CD4-positive, alpha-beta T cell (primary cell): Measurements from ENCODE around the gene ELF5. TPM values are rescaled to one million over a fixed set of nuclear protein-coding genes. Genes with fewer than 3 reads are reported as not detected.

Source experiments
- ATAC-seq: fragments of 200-7000 bp; cut with Tn5 transposase; one replicate; pipeline ENCODE4 v1.10.0; 2022; ENCODE audit warnings: mild to moderate bottlenecking; ENCODE audit not compliant: poor library complexity
- CTCF ChIA-PET: fragments of 350-600 bp; sonication (Branson Sonifier 250); formaldehyde crosslinking; loops from one replicate; lab custom pipeline; 2021; ENCODE audit warnings: antibody characterized with exemption, inconsistent platforms; lab: Charles Lee
- POLR2A ChIA-PET: fragments of 350-600 bp; sonication (Branson Sonifier 250); formaldehyde crosslinking; loops from one replicate; lab custom pipeline; 2021; ENCODE audit warnings: antibody characterized with exemption, inconsistent platforms; lab: Charles Lee
- DNase-seq, 14 experiments: peaks; one replicate each; pipeline ENCODE4 v3.0.0-alpha.2; 2013 to 2020; ENCODE audit warnings: mixed read lengths in 2 of 14
- H3K27ac ChIP-seq, 2 donors: one replicate each; pipeline versions ENCODE4 v1.5.1 to v1.7.0; 2013; ENCODE audit warnings: low read length in 2 of 2, low read depth in 1 of 2, mild to moderate bottlenecking in 1 of 2
- H3K27me3 ChIP-seq, 2 experiments: 1 replicate in 1 of 2; 2 replicates in 1 of 2; pipeline versions ENCODE4 v1.6.1 to v1.7.0; 2013; ENCODE audit warnings: low read length in 2 of 2, control low read depth in 1 of 2, mild to moderate bottlenecking in 1 of 2, moderate library complexity in 1 of 2; ENCODE audit not compliant: insufficient read depth in 2 of 2, control insufficient read depth in 1 of 2
- H3K36me3 ChIP-seq: one replicate; pipeline ENCODE4 v1.6.1; 2013; ENCODE audit warnings: low read length, control low read depth; ENCODE audit not compliant: insufficient read depth
- H3K4me1 ChIP-seq: one replicate; pipeline ENCODE4 v1.6.1; 2013; ENCODE audit warnings: low read length, control low read depth; ENCODE audit not compliant: insufficient read depth
- H3K4me3 ChIP-seq: one replicate; pipeline ENCODE4 v1.5.1; 2013; ENCODE audit warnings: mild to moderate bottlenecking, low read length, moderate library complexity
- H3K9me3 ChIP-seq, 2 experiments: 1 replicate in 1 of 2; 2 replicates in 1 of 2; pipeline versions ENCODE4 v1.6.1 to v1.7.0; 2013; ENCODE audit warnings: low read length in 2 of 2, mild to moderate bottlenecking in 2 of 2, control low read depth in 1 of 2, moderate library complexity in 1 of 2; ENCODE audit not compliant: control insufficient read depth in 1 of 2, insufficient read depth in 1 of 2
- H3K27ac Mint-ChIP-seq: one replicate; pipeline ENCODE4 v1.8.0; 2020; ENCODE audit warnings: mixed read lengths
- H3K27me3 Mint-ChIP-seq: one replicate; pipeline ENCODE4 v1.8.0; 2021; ENCODE audit warnings: mixed read lengths
- H3K36me3 Mint-ChIP-seq: one replicate; pipeline ENCODE4 v1.8.0; 2021; ENCODE audit warnings: low read depth, mixed read lengths
- H3K4me1 Mint-ChIP-seq: one replicate; pipeline ENCODE4 v1.8.0; 2021; ENCODE audit warnings: low read depth, mixed read lengths
- H3K4me3 Mint-ChIP-seq: one replicate; pipeline ENCODE4 v1.8.0; 2020; ENCODE audit warnings: mild to moderate bottlenecking, mixed read lengths
- H3K9me3 Mint-ChIP-seq: one replicate; pipeline ENCODE4 v1.8.0; 2020; ENCODE audit warnings: mixed read lengths
- intact Hi-C, 2 experiments: fragments of 100-400 bp; cut with DNase I in 1 of 2; cut with micrococcal nuclease in 1 of 2; formaldehyde crosslinking; loops; one replicate each; pipeline versions ENCODE4 v1.15.1 to v1.9.0; 2023 to 2025; cut with DNase I, micrococcal nuclease
- total RNA-seq, 174 experiments: library from RNA in 2 of 174; stranded (reverse) in 2 of 174; gene quantifications; one replicate each; pipeline ENCODE4 v1.2.3 and lab custom pipeline; 2021 to 2026
- TF ChIP-seq, protein P1 (sequence below): fragments of 200-600 bp; IDR thresholded peaks from one replicate; pipeline ENCODE4 v1.8.0; 2022; ENCODE audit warnings: antibody characterized with exemption, mild to moderate bottlenecking

ELF5 gene
- total RNA-seq, 2 experiments from 2014 or later: not detected

DNA sequence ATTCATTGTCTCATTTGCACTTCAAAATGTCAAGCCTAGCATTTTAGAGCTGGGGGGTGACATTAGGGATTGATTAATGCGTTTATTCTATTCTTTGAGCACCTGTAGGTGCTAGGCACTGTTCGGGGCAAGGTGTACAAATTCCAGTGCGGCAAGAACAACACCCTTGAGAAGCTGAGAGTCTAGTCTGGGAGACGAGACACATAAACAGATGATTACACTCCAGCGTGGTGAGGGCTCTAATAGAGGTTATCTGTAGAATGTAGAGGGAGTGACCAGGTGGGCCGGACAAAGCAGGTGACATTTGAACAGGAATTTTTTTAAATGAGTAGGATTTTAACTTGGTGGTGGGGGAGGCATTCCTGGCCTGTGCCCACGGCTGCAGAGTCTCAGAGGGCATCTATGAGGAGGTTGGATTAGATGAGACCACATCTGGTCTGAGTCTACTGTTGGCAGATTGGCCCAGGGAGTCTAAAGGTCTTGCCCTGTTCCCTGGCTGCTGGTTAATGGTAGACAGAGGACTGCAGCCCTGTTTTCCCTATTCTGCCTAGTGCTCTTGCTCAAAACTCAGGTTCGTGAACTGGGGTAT, 73.9 kb downstream of the ELF5 start:
- H3K27ac Mint-ChIP-seq: peak overlapping the region; percentile 88
- CTCF ChIA-PET: interaction anchor here (1.6 kb wide), 1 partner anchor 265 kb away, joined by 7 read pairs; no protein-coding TSS in a partner anchor
- H3K4me1 Mint-ChIP-seq: peaks cover 56% of the 10 kb centered on the region
- ATAC-seq (no peak), DNase-seq (peak in 1 of 14 experiments; percentile 14)
- no peak overlapping the region for H3K27ac ChIP-seq
- peaks cover 11% of the 10 kb centered on the region for H3K36me3 Mint-ChIP-seq
- no peaks in the 10 kb centered on the region for H3K9me3 Mint-ChIP-seq
- POLR2A ChIA-PET: interaction anchor here (1.1 to 1.9 kb wide), 4 partner anchors 9 to 82 kb away, joined by 3 to 5 read pairs (median 3); partner anchors contain the start of gene ABTB2
- peak overlapping the region; percentile 93 for H3K4me3 Mint-ChIP-seq
- intact Hi-C loops: loop anchor here in 1 of 2 experiments (2.0 to 10.0 kb wide), 12 partner anchors 83 to 1855 kb away; partner anchors contain the start of genes APIP, C11orf91, CAPRIN1 and EIF3M
- H3K4me1 ChIP-seq: peaks cover 22% of the 10 kb centered on the region
- no peaks in the 10 kb centered on the region for H3K27me3 ChIP-seq
- H3K9me3 ChIP-seq: no peaks in the 10 kb centered on the region
- TF ChIP-seq, protein P1, sequence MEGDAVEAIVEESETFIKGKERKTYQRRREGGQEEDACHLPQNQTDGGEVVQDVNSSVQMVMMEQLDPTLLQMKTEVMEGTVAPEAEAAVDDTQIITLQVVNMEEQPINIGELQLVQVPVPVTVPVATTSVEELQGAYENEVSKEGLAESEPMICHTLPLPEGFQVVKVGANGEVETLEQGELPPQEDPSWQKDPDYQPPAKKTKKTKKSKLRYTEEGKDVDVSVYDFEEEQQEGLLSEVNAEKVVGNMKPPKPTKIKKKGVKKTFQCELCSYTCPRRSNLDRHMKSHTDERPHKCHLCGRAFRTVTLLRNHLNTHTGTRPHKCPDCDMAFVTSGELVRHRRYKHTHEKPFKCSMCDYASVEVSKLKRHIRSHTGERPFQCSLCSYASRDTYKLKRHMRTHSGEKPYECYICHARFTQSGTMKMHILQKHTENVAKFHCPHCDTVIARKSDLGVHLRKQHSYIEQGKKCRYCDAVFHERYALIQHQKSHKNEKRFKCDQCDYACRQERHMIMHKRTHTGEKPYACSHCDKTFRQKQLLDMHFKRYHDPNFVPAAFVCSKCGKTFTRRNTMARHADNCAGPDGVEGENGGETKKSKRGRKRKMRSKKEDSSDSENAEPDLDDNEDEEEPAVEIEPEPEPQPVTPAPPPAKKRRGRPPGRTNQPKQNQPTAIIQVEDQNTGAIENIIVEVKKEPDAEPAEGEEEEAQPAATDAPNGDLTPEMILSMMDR: no peak
- H3K27me3 Mint-ChIP-seq: no peaks in the 10 kb centered on the region
- no peaks in the 10 kb centered on the region for H3K36me3 ChIP-seq
- H3K4me3 ChIP-seq: peak overlapping the region; percentile 81

DNA sequence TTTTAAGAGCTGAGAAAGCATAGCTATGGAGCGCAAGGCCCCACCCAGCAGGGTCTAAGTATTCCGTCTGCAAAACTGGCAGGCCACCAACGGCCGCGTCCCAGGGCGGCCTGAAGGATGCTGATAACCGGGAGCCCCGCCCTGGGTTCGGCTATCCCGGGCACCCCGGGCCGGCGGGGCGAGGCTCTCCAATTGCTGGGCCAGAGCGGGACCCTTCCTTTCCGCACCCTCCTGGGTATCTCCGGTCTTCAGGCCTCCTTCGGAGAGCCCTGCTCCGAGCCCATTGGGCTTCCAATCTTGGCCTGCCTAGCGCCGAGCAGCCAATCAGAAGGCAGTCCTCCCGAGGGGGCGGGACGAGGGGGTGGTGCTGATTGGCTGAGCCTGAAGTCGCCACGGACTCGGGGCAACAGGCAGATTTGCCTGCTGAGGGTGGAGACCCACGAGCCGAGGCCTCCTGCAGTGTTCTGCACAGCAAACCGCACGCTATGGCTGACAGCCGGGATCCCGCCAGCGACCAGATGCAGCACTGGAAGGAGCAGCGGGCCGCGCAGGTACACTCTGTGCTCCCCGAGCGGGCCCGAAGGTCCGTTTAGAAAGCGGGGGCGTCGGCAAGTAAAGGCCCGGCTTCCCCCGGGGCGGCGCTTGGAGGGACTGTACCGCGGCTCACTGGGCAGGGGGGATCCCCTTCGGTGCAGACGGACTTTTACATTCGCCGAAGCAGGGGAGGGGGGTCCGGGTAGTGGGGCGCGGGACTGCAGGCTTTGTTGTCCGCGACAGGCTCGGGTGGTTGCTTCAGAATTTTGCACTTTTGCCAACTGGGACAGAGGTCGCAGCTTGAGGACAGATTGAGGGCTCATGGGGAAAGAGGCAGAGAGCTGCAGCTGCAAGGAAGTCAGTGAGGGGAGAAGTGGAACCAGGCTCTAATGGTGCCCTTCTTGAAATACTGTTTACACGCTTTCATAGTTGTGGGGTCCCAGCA, 74.8 kb downstream of the ELF5 start, which contains the start of gene CAT:
Gene CAT (plus strand): TSS at position 406 of the 979 bp plus-strand sequence. CDS start 80 bp downstream, at position 486.
- Mint-ChIP-seq H3K4me3 (peak within 1 kb of the TSS; percentile 93), H3K9me3 (no peaks in the 10 kb centered on the region), H3K4me1 (peaks cover 47% of the 10 kb centered on the region), H3K27ac (peak within 1 kb of the TSS; percentile 88), H3K36me3 (peaks cover 11% of the 10 kb centered on the region), H3K27me3 (no peaks in the 10 kb centered on the region)
- intact Hi-C loops: loop anchor here (1.0 to 10.0 kb wide), 10 partner anchors 82 to 1856 kb away; partner anchors contain the start of genes APIP (in 1 of the 2), C11orf91 (in 1 of the 2), CAPRIN1 (in 1 of the 2) and FBXO3 (in 1 of the 2)
- peak; percentile 95 for ATAC-seq
- ChIA-PET CTCF (interaction anchor here (1.6 kb wide), 2 partner anchors 264 to 265 kb away, joined by 7 read pairs; no protein-coding TSS in a partner anchor), POLR2A (interaction anchor here (0.8 to 1.9 kb wide), 10 partner anchors 9 to 477 kb away, joined by 3 to 5 read pairs (median 3); partner anchors contain the start of genes ABTB2 and NAT10)
- peak within 1 kb of the TSS; percentile 81 for H3K4me3 ChIP-seq
- H3K9me3 ChIP-seq: no peaks in the 10 kb centered on the region
- DNase-seq: peak; percentile 93 to 98 (median 98)
- no peaks in the 10 kb centered on the region for H3K36me3 ChIP-seq
- H3K4me1 ChIP-seq: peaks cover 22% of the 10 kb centered on the region
- H3K27ac ChIP-seq: peak within 1 kb of the TSS; percentile 57 to 77
- H3K27me3 ChIP-seq: no peaks in the 10 kb centered on the region
- TF ChIP-seq, protein P1: no peak
